HCT116 (cell line): ENCODE data around the gene PLD1. TPM values are rescaled to one million over a fixed set of nuclear protein-coding genes. Genes with fewer than 3 reads are reported as not detected.

ENCODE experiments used
- ATAC-seq: fragments of 200-7000 bp; cut with Tn5 transposase; 2 replicates; pipeline ENCODE4 v1.9.1; 2020; ENCODE audit warnings: mild to moderate bottlenecking, moderate library complexity
- BruUV-seq: library from RNA; stranded (reverse); fragments of 400-500 nt; replicated peaks from 2 replicates; lab custom pipeline; 2021; lab: Mats Ljungman, UMichigan
- CTCF ChIA-PET: fragments of 300-600 bp; sonication (Branson Sonifier 250); formaldehyde crosslinking; loops from one replicate; lab custom pipeline; 2021; ENCODE audit warnings: antibody characterized with exemption; lab: Charles Lee
- POLR2A ChIA-PET: fragments of 300-600, 350-600 bp; sonication (Branson Sonifier 250); formaldehyde crosslinking; loops from one replicate; lab custom pipeline; 2021; ENCODE audit warnings: antibody characterized with exemption; lab: Charles Lee
- RAD21 ChIA-PET, 2 experiments: fragments of 300-600 bp; sonication (Branson Sonifier 250); formaldehyde crosslinking; loops; one replicate each; lab custom pipeline; 2023; ENCODE audit warnings: low total read pairs in 2 of 2; ENCODE audit not compliant: uncharacterized antibody in 2 of 2, unreplicated experiment in 2 of 2, low non-redundant PET in 1 of 2; lab: Charles Lee
- DNase-seq: peaks from one replicate; pipeline ENCODE4 v3.0.0-alpha.2; 2010; ENCODE audit warnings: low read depth, low spot score
- H2AFZ ChIP-seq: fragments of 200-600 bp; shearing (Covaris generic), sonication (generic); 2 replicates; pipeline ENCODE4 v1.6.1; 2017; ENCODE audit warnings: low read depth, mixed run types, mixed read lengths, antibody characterized with exemption, low read length; ENCODE audit not compliant: poor library complexity, severe bottlenecking
- H3K27ac ChIP-seq: 2 replicates; pipeline ENCODE4 v1.5.1; 2012; ENCODE audit warnings: low read depth, low read length
- H3K27me3 ChIP-seq: fragments of 200-600 bp; sonication (generic); 2 replicates; pipeline ENCODE4 v1.6.1; 2016; ENCODE audit warnings: mixed run types, low read length, mixed read lengths; ENCODE audit not compliant: insufficient read depth
- H3K36me3 ChIP-seq, 2 experiments: fragments of 200-500 bp in 1 of 2; fragments of 200-600 bp in 1 of 2; sonication (Bioruptor generic) in 1 of 2; sonication (generic) in 1 of 2; 2 replicates each; pipeline versions ENCODE4 v1.5.1 to v1.6.1; 2014 to 2016; ENCODE audit warnings: low read length in 2 of 2, inconsistent platforms in 1 of 2, mixed read lengths in 1 of 2, mixed run types in 1 of 2; ENCODE audit not compliant: insufficient read depth in 2 of 2, control insufficient read depth in 1 of 2
- H3K4me1 ChIP-seq, 2 experiments: fragments of 200-600 bp in 1 of 2; sonication (generic) in 1 of 2; 2 replicates each; pipeline versions ENCODE4 v1.5.1 to v1.6.1; 2012 to 2017; ENCODE audit warnings: low read length in 2 of 2, inconsistent platforms in 1 of 2, mild to moderate bottlenecking in 1 of 2, mixed read lengths in 1 of 2, mixed run types in 1 of 2, moderate library complexity in 1 of 2; ENCODE audit not compliant: insufficient read depth in 2 of 2, control insufficient read depth in 1 of 2
- H3K4me2 ChIP-seq: fragments of 200-600 bp; sonication (generic); 2 replicates; pipeline ENCODE4 v1.6.1; 2017; ENCODE audit warnings: mixed run types, low read length, mixed read lengths
- H3K4me3 ChIP-seq, 2 experiments: fragments of 200-600 bp in 1 of 2; sonication (generic) in 1 of 2; replicated peaks in 1 of 2; 2 replicates each; pipeline ENCODE4 v1.5.1; 2011 to 2016; ENCODE audit warnings: low read length in 2 of 2, control low read depth in 1 of 2, low read depth in 1 of 2, mild to moderate bottlenecking in 1 of 2, mixed read lengths in 1 of 2, mixed run types in 1 of 2
- H3K79me2 ChIP-seq: fragments of 200-600 bp; sonication (generic); 2 replicates; pipeline ENCODE4 v1.6.1; 2017; ENCODE audit warnings: mild to moderate bottlenecking, mixed run types, low read length, moderate library complexity, mixed read lengths; ENCODE audit not compliant: insufficient read depth
- H3K9ac ChIP-seq: fragments of 200-600 bp; sonication (generic); 2 replicates; pipeline ENCODE4 v1.6.1; 2016; ENCODE audit warnings: low read length, mixed read lengths
- H3K9me2 ChIP-seq: fragments of 200-600 bp; sonication (generic), shearing (Covaris generic); 2 replicates; pipeline ENCODE4 v1.6.1; 2017; ENCODE audit warnings: mixed run types, mild to moderate bottlenecking, moderate library complexity; ENCODE audit not compliant: insufficient read depth
- H3K9me3 ChIP-seq, 2 experiments: fragments of 200-500 bp in 1 of 2; fragments of 200-600 bp in 1 of 2; sonication (Bioruptor generic) in 1 of 2; sonication (generic) in 1 of 2; 2 replicates each; pipeline ENCODE4 v1.6.1; 2014 to 2017; ENCODE audit warnings: low read length in 2 of 2, mixed read lengths in 2 of 2, inconsistent platforms in 1 of 2, low read depth in 1 of 2, mild to moderate bottlenecking in 1 of 2, mixed run types in 1 of 2, moderate library complexity in 1 of 2; ENCODE audit not compliant: control insufficient read depth in 1 of 2, insufficient read depth in 1 of 2
- H4K20me1 ChIP-seq: fragments of 200-600 bp; sonication (generic), shearing (Covaris generic); 2 replicates; pipeline ENCODE4 v1.6.1; 2017; ENCODE audit warnings: mixed run types, mild to moderate bottlenecking, moderate library complexity; ENCODE audit not compliant: insufficient read depth
- CBX3 ChIP-seq: IDR thresholded peaks from 2 replicates; pipeline ENCODE4 v1.6.1; 2012; ENCODE audit warnings: low read depth
- CEBPB ChIP-seq: IDR thresholded peaks from 2 replicates; pipeline ENCODE4 v1.6.1; 2012; ENCODE audit warnings: low read depth
- EGR1 ChIP-seq: IDR thresholded peaks from 2 replicates; pipeline ENCODE4 v1.6.1; 2012; ENCODE audit warnings: low read depth
- ELF1 ChIP-seq: IDR thresholded peaks from 2 replicates; pipeline ENCODE4 v1.6.1; 2012; ENCODE audit warnings: low read depth, borderline replicate concordance
- EZH2 ChIP-seq: fragments of 200-600 bp; sonication (generic); IDR thresholded peaks from 2 replicates; pipeline ENCODE4 v1.6.1; 2017; ENCODE audit warnings: antibody characterized with exemption, mixed run types
- EZH2phosphoT487 ChIP-seq: fragments of 200-600 bp; IDR thresholded peaks from 2 replicates; pipeline ENCODE4 v1.6.1; 2018; ENCODE audit warnings: antibody characterized with exemption, borderline replicate concordance
- FOSL1 ChIP-seq: IDR thresholded peaks from 2 replicates; pipeline ENCODE4 v1.6.1; 2012; ENCODE audit warnings: low read depth
- POLR2A ChIP-seq: IDR thresholded peaks from 2 replicates; pipeline ENCODE4 v1.7.0; 2011; ENCODE audit warnings: borderline replicate concordance; ENCODE audit not compliant: insufficient read depth, insufficient read length; ENCODE audit errors: extremely low read depth
- RAD21 ChIP-seq: IDR thresholded peaks from 2 replicates; pipeline ENCODE4 v1.6.1; 2012; ENCODE audit warnings: low read depth, mild to moderate bottlenecking
- SIN3A ChIP-seq: IDR thresholded peaks from 2 replicates; pipeline ENCODE4 v1.6.1; 2012; ENCODE audit warnings: low read depth
- SP1 ChIP-seq: IDR thresholded peaks from 2 replicates; pipeline ENCODE4 v1.6.1; 2012; ENCODE audit warnings: low read depth
- YY1 ChIP-seq: IDR thresholded peaks from 2 replicates; pipeline ENCODE4 v1.6.1; 2011; ENCODE audit warnings: low read length, low read depth, moderate library complexity, mild to moderate bottlenecking; ENCODE audit not compliant: insufficient replicate concordance; ENCODE audit errors: extremely low read depth
- ZBTB33 ChIP-seq: IDR thresholded peaks from 2 replicates; pipeline ENCODE4 v1.6.1; 2011; ENCODE audit warnings: mild to moderate bottlenecking, low read length, moderate library complexity; ENCODE audit not compliant: insufficient replicate concordance; ENCODE audit errors: extremely low read depth
- ZFX ChIP-seq: fragments of 450-650 bp; IDR thresholded peaks from 2 replicates; pipeline ENCODE4 v1.6.1; 2017
- ZNF274 ChIP-seq: fragments of 200-500 bp; sonication (Bioruptor generic); IDR thresholded peaks from 2 replicates; pipeline ENCODE4 v1.6.1; 2014; ENCODE audit warnings: mild to moderate bottlenecking, low read depth, low read length, inconsistent platforms
- intact Hi-C: fragments of 100-400 bp; cut with micrococcal nuclease; formaldehyde crosslinking; loops from 2 replicates; pipeline ENCODE4 v1.10.0; 2022
- total RNA-seq: library from RNA; stranded (reverse); gene quantifications from one replicate; pipeline ENCODE4 v1.2.1, GENCODE V29; 2021; ENCODE audit not compliant: unreplicated experiment
- TF ChIP-seq, protein P1 (sequence below): IDR thresholded peaks from 2 replicates; pipeline ENCODE4 v1.6.1; 2012

Gene PLD1
- total RNA-seq, 1 experiment from 2014 or later: 8.4 TPM

DNA sequence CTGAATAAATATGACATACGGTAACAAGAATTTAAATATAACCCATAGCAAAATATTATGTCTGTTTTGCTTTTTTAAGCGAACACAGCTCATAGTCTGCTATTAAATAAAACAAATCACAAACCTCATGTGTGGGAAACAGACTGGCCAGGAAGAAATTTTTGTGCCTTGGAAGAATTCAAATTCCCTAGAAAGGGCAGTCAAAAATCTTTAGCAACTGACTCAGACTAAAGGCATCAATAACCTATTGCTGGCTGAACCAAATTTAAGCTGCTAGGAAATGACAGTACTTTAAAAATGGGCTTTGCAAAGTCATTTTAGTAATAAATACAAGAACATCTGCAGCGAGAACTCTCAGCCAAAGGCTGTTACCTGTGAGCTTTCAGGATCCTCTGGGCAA, 151.4 kb downstream of the PLD1 start:
- no peak for ATAC-seq
- Histone ChIP-seq H3K79me2 (no peaks in the 10 kb centered on the region), H3K27ac (no peak overlapping the region), H3K36me3 (no peaks in the 10 kb centered on the region), H2AFZ (no peak overlapping the region), H3K9me2 (no peaks in the 10 kb centered on the region), H3K9me3 (no peaks in the 10 kb centered on the region), H3K9ac (no peak overlapping the region), H4K20me1 (no peaks in the 10 kb centered on the region), H3K27me3 (no peaks in the 10 kb centered on the region), H3K4me2 (no peak overlapping the region), H3K4me1 (no peaks in the 10 kb centered on the region), H3K4me3 (no peak overlapping the region)
- TF ChIP-seq CEBPB (no peak), EZH2 (no peak)
- no TSS peak for BruUV-seq
- ChIA-PET RAD21 (no interaction called here), POLR2A (no interaction called here), CTCF (interaction anchor here (1.8 kb wide), 1 partner anchor 697 kb away, joined by 4 read pairs; no protein-coding TSS in a partner anchor)
- no peak for DNase-seq
- intact Hi-C loops: no loop called here

- Histone ChIP-seq H3K27ac (no peak overlapping the region), H2AFZ (no peak overlapping the region), H3K4me1 (no peaks in the 10 kb centered on the region), H3K9me2 (no peaks in the 10 kb centered on the region), H3K9me3 (no peaks in the 10 kb centered on the region), H3K9ac (no peak overlapping the region), H4K20me1 (no peaks in the 10 kb centered on the region), H3K27me3 (no peaks in the 10 kb centered on the region), H3K4me2 (no peak overlapping the region), H3K4me3 (no peak overlapping the region), H3K79me2 (no peaks in the 10 kb centered on the region), H3K36me3 (no peaks in the 10 kb centered on the region)
- RAD21 ChIA-PET: no interaction called here
- intact Hi-C loops: no loop called here
- BruUV-seq: no TSS peak
- TF ChIP-seq FOSL1 (no peak), EZH2phosphoT487 (no peak), ZFX (no peak), RAD21 (no peak), POLR2A (no peak), CEBPB (no peak), ZNF274 (no peak), ELF1 (no peak), SIN3A (no peak), SP1 (no peak), YY1 (no peak), ZBTB33 (no peak), EGR1 (no peak), EZH2 (no peak), CBX3 (no peak)
- TF ChIP-seq, protein P1, sequence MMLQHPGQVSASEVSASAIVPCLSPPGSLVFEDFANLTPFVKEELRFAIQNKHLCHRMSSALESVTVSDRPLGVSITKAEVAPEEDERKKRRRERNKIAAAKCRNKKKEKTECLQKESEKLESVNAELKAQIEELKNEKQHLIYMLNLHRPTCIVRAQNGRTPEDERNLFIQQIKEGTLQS: no peak
- DNase-seq (no peak), ATAC-seq (no peak)
- POLR2A ChIA-PET: no interaction called here
- CTCF ChIA-PET: no interaction called here
Observed at GRCh38 chr3:171654809-171655208, 155.5 kb downstream of the PLD1 start.
